Fibroblast of the aortic adventitia (primary cell): ENCODE data around the gene ZNRF1. TPM values are rescaled to one million over a fixed set of nuclear protein-coding genes. Genes with fewer than 3 reads are reported as not detected.
"Not testable (repeated sequence)": the region's sequence is repeated elsewhere in the genome, so short reads cannot be mapped to it uniquely, and the experiment has no call there.

ENCODE experiments used
- DNase-seq: peaks from one replicate; pipeline ENCODE4 v3.0.0-alpha.2; 2010; ENCODE audit warnings: low read depth
- H3K4me3 ChIP-seq: 2 replicates; pipeline ENCODE4 v1.5.1; 2011; ENCODE audit warnings: low read depth, mild to moderate bottlenecking, control low read depth, low read length, moderate library complexity
- total RNA-seq: library from RNA; depleted of rRNA; stranded (reverse); fragments of >200 nt; gene quantifications from 2 replicates; pipeline ENCODE4 v1.2.3, GENCODE V29; 2012; ENCODE audit warnings: low replicate concordance
- TF ChIP-seq, protein P1 (sequence below): IDR thresholded peaks from 2 replicates; pipeline ENCODE4 v1.5.1; 2011; ENCODE audit warnings: mild to moderate bottlenecking, low read length, control low read depth, inconsistent platforms; ENCODE audit not compliant: insufficient read depth

ZNRF1 gene
- total RNA-seq, 1 donor = 14.5 TPM

DNA sequence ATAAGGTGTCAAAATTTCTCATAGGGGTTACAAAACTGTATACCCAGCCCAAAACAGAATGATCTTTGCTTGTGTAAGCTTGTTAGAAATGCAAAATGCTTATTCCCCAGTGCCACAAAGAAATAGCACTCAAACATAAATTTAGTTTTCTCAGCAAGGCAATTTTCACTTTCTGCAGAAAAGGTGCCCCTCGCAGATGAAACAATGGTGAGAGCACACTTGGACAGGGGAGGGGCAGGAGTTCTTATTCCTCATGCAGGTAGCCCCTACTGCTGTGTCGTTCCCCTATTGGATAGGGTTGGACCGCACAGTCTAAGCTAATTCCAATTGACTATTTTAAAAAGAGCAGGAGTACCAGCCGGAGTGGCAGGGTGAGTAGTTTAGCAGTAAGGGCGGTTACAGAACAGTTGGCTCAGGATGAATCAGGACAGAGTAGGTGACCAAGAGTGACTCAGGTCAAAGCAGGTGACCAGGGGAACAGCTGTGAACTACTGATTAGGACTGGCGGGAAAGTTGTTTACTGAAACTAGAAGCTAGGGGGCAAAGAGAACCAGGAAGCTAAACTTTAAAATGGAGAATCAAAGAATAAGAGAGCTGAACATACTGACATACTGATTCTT, 123.2 kb downstream of the ZNRF1 start:
- DNase-seq = no peak
- H3K4me3 ChIP-seq = no peak overlapping the region
- TF ChIP-seq, protein P1, sequence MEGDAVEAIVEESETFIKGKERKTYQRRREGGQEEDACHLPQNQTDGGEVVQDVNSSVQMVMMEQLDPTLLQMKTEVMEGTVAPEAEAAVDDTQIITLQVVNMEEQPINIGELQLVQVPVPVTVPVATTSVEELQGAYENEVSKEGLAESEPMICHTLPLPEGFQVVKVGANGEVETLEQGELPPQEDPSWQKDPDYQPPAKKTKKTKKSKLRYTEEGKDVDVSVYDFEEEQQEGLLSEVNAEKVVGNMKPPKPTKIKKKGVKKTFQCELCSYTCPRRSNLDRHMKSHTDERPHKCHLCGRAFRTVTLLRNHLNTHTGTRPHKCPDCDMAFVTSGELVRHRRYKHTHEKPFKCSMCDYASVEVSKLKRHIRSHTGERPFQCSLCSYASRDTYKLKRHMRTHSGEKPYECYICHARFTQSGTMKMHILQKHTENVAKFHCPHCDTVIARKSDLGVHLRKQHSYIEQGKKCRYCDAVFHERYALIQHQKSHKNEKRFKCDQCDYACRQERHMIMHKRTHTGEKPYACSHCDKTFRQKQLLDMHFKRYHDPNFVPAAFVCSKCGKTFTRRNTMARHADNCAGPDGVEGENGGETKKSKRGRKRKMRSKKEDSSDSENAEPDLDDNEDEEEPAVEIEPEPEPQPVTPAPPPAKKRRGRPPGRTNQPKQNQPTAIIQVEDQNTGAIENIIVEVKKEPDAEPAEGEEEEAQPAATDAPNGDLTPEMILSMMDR = no peak

- H3K4me3 ChIP-seq = no peak overlapping the region
- TF ChIP-seq, protein P1 = no peak
- DNase-seq = no peak
These were observed 123.8 kb downstream of the ZNRF1 start for GRCh38 chr16:75122609-75123008.

- no peak overlapping the region for H3K4me3 ChIP-seq
- DNase-seq = no peak
- TF ChIP-seq, protein P1 = no peak
These were observed 129.0 kb downstream of the ZNRF1 start for GRCh38 chr16:75127713-75128415.

- H3K4me3 ChIP-seq, DNase-seq: not testable (repeated sequence)
These were observed 130.8 kb downstream of the ZNRF1 start for GRCh38 chr16:75129421-75130149.

- TF ChIP-seq, protein P1 = no peak
- no peak overlapping the region for H3K4me3 ChIP-seq
- peak; percentile 24 for DNase-seq
These were observed 131.4 kb downstream of the ZNRF1 start for GRCh38 chr16:75130150-75130771.

- DNase-seq = no peak
- no peak overlapping the region for H3K4me3 ChIP-seq
- TF ChIP-seq, protein P1 = no peak
These were observed 132.3 kb downstream of the ZNRF1 start for GRCh38 chr16:75131081-75131480.

DNA sequence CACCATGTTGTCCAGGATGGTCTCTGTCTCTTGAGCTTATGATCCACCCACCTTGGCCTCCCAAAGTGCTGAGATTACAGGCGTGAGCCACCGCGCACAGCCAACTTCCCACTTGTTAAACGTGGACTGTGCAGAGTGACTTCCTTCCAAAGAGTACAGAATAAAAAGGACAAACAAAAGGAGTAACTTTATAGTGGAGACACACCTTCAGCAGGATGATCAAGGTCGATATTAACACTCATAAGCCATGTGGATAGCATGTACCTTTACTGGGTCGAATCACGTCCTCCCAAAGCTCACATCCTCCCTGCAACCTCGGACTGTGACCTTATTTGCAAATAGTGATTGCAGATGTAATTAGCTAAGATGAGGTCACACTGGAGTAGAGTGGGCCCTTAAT, 139.4 kb downstream of the ZNRF1 start:
- DNase-seq = no peak
- H3K4me3 ChIP-seq = no peak overlapping the region
- TF ChIP-seq, protein P1 = no peak
